ENCODE data around the gene SMIM35.
"Not testable (repeated sequence)": the region's sequence is repeated elsewhere in the genome, so short reads cannot be mapped to it uniquely, and the experiment has no call there.

Gene SMIM35

GRCh38 chr11:118009864-118010737, 76.7 kb downstream of the SMIM35 start:
- Histone ChIP-seq H3K4me1 (no peaks in the 10 kb centered on the region), H3K4me3 (no peak overlapping the region), H3K36me3 (replicated peaks) (no peaks in the 10 kb centered on the region), H3K9me3 (no peaks in the 10 kb centered on the region), H3K27me3 (ENCODE audit: low read depth) (peaks cover 9% of the 10 kb centered on the region; the same call in 1 of the 2 replicates)
- DNase-seq (ENCODE audit: low spot score in 2 of 2) = no peak
- in situ Hi-C loops (cut with MboI; ENCODE audit: low sequenced_read_pairs) = no loop called here

GRCh38 chr11:118008271-118008911, 78.4 kb downstream of the SMIM35 start:
- H3K4me1 ChIP-seq = no peaks in the 10 kb centered on the region
- no peak for DNase-seq (ENCODE audit: low spot score in 2 of 2)
- H3K4me3 ChIP-seq = no peak overlapping the region
- no peaks in the 10 kb centered on the region for H3K36me3 ChIP-seq (replicated peaks)
- in situ Hi-C loops (cut with MboI; ENCODE audit: low sequenced_read_pairs) = no loop called here
- H3K9me3 ChIP-seq = no peaks in the 10 kb centered on the region
- H3K27me3 ChIP-seq (ENCODE audit: low read depth) = peaks cover 13% of the 10 kb centered on the region; the same call in 1 of the 2 replicates

- peaks cover 13% of the 10 kb centered on the region; the same call in 1 of the 2 replicates for H3K27me3 ChIP-seq (ENCODE audit: low read depth)
- H3K36me3 ChIP-seq (replicated peaks); in situ Hi-C loops (cut with MboI; ENCODE audit: low sequenced_read_pairs); H3K4me1 ChIP-seq; H3K4me3 ChIP-seq; H3K9me3 ChIP-seq; DNase-seq (ENCODE audit: low spot score in 2 of 2): not testable (repeated sequence)
These were observed 79.0 kb downstream of the SMIM35 start for GRCh38 chr11:118007563-118008270.

- Histone ChIP-seq H3K4me1 (no peaks in the 10 kb centered on the region), H3K4me3 (no peak overlapping the region), H3K36me3 (replicated peaks) (no peaks in the 10 kb centered on the region), H3K27me3 (ENCODE audit: low read depth) (peaks cover 13% of the 10 kb centered on the region; the same call in 1 of the 2 replicates), H3K9me3 (no peaks in the 10 kb centered on the region)
- no peak for DNase-seq (ENCODE audit: low spot score in 2 of 2)
- in situ Hi-C loops (cut with MboI; ENCODE audit: low sequenced_read_pairs) = no loop called here
These were observed 79.7 kb downstream of the SMIM35 start for GRCh38 chr11:118007040-118007439.

GRCh38 chr11:118006153-118006534, 80.6 kb downstream of the SMIM35 start:
- Histone ChIP-seq H3K4me1 (no peaks in the 10 kb centered on the region), H3K27me3 (ENCODE audit: low read depth) (peaks cover 13% of the 10 kb centered on the region; the same call in 1 of the 2 replicates), H3K9me3 (no peaks in the 10 kb centered on the region), H3K36me3 (replicated peaks) (no peaks in the 10 kb centered on the region), H3K4me3 (no peak overlapping the region)
- DNase-seq (ENCODE audit: low spot score in 2 of 2) = no peak
- in situ Hi-C loops (cut with MboI; ENCODE audit: low sequenced_read_pairs) = no loop called here

GRCh38 chr11:118005224-118006152, 81.3 kb downstream of the SMIM35 start:
- in situ Hi-C loops (cut with MboI; ENCODE audit: low sequenced_read_pairs) = no loop called here
- no peaks in the 10 kb centered on the region for H3K36me3 ChIP-seq (replicated peaks)
- no peaks in the 10 kb centered on the region for H3K9me3 ChIP-seq
- no peak for DNase-seq (ENCODE audit: low spot score in 2 of 2)
- no peaks in the 10 kb centered on the region for H3K4me1 ChIP-seq
- peaks cover 13% of the 10 kb centered on the region; the same call in 1 of the 2 replicates for H3K27me3 ChIP-seq (ENCODE audit: low read depth)
- no peak overlapping the region for H3K4me3 ChIP-seq

- H3K36me3 ChIP-seq (replicated peaks) = no peaks in the 10 kb centered on the region
- H3K9me3 ChIP-seq = no peaks in the 10 kb centered on the region
- in situ Hi-C loops (cut with MboI; ENCODE audit: low sequenced_read_pairs) = no loop called here
- peaks cover 11% of the 10 kb centered on the region; the same call in 1 of the 2 replicates for H3K27me3 ChIP-seq (ENCODE audit: low read depth)
- no peak overlapping the region for H3K4me3 ChIP-seq
- H3K4me1 ChIP-seq = no peaks in the 10 kb centered on the region
- no peak for DNase-seq (ENCODE audit: low spot score in 2 of 2)
These were observed 82.1 kb downstream of the SMIM35 start for GRCh38 chr11:118004543-118005223.

GRCh38 chr11:118003456-118003855, 83.3 kb downstream of the SMIM35 start:
- H3K9me3 ChIP-seq = no peaks in the 10 kb centered on the region
- H3K27me3 ChIP-seq (ENCODE audit: low read depth) = peaks cover 6% of the 10 kb centered on the region; the same call in 1 of the 2 replicates
- no peak overlapping the region for H3K4me3 ChIP-seq
- H3K4me1 ChIP-seq = no peaks in the 10 kb centered on the region
- DNase-seq (ENCODE audit: low spot score in 2 of 2) = no peak
- in situ Hi-C loops (cut with MboI; ENCODE audit: low sequenced_read_pairs) = no loop called here
- H3K36me3 ChIP-seq (replicated peaks) = no peaks in the 10 kb centered on the region

GRCh38 chr11:118002541-118003423, 84.0 kb downstream of the SMIM35 start:
- Histone ChIP-seq H3K27me3 (ENCODE audit: low read depth) (peaks cover 6% of the 10 kb centered on the region; the same call in 1 of the 2 replicates), H3K4me3 (no peak overlapping the region), H3K36me3 (replicated peaks) (no peaks in the 10 kb centered on the region), H3K4me1 (no peaks in the 10 kb centered on the region), H3K9me3 (no peaks in the 10 kb centered on the region)
- in situ Hi-C loops (cut with MboI; ENCODE audit: low sequenced_read_pairs) = no loop called here
- no peak for DNase-seq (ENCODE audit: low spot score in 2 of 2)

GRCh38 chr11:118002010-118002540, 84.7 kb downstream of the SMIM35 start:
- H3K27me3 ChIP-seq (ENCODE audit: low read depth) = peaks cover 6% of the 10 kb centered on the region; the same call in 1 of the 2 replicates
- no peaks in the 10 kb centered on the region for H3K9me3 ChIP-seq
- no peaks in the 10 kb centered on the region for H3K4me1 ChIP-seq
- DNase-seq (ENCODE audit: low spot score in 2 of 2) = no peak
- in situ Hi-C loops (cut with MboI; ENCODE audit: low sequenced_read_pairs) = no loop called here
- no peak overlapping the region for H3K4me3 ChIP-seq
- H3K36me3 ChIP-seq (replicated peaks) = no peaks in the 10 kb centered on the region

- no peaks in the 10 kb centered on the region for H3K36me3 ChIP-seq (replicated peaks)
- H3K4me1 ChIP-seq = no peaks in the 10 kb centered on the region
- no peak overlapping the region for H3K4me3 ChIP-seq
These were observed 85.2 kb downstream of the SMIM35 start for GRCh38 chr11:118001494-118001971.

More at GRCh38 chr11:118001494-118001971, 85.2 kb downstream of the SMIM35 start:
- in situ Hi-C loops (cut with MboI; ENCODE audit: low sequenced_read_pairs) = no loop called here
- Histone ChIP-seq H3K27me3 (ENCODE audit: low read depth) (peaks cover 6% of the 10 kb centered on the region; the same call in 1 of the 2 replicates), H3K9me3 (no peaks in the 10 kb centered on the region)
- no peak for DNase-seq (ENCODE audit: low spot score in 2 of 2)
